PC-9 (cell line): ENCODE measurements around the gene AADACL2.

Source experiments
- CTCF ChIP-seq: fragments of 200-600 bp; sonication (generic); conservative IDR thresholded peaks from 2 replicates; pipeline ENCODE4 v1.6.1; 2017; ENCODE audit warnings: mixed run types, antibody characterized with exemption, mild to moderate bottlenecking, moderate library complexity
- EZH2 ChIP-seq: fragments of 200-600 bp; sonication (generic); IDR thresholded peaks from 2 replicates; pipeline ENCODE4 v1.8.0; 2017; ENCODE audit warnings: antibody characterized with exemption, low read depth

- TF ChIP-seq CTCF, result no peak
- TF ChIP-seq EZH2, result no peak
Measured at GRCh38 chr3:151777880-151778279, 44.2 kb downstream of the AADACL2 start.
